ENCODE data around the gene PRKCH.
A peak's percentile ranks its signal among the peaks of the same experiment; 100 is the strongest.

PRKCH gene

GRCh38 chr14:61338457-61338856 is 17.1 kb downstream of the PRKCH start:
- H3K9me3 Mint-ChIP-seq: no peaks in the 10 kb centered on the region
- H3K27ac Mint-ChIP-seq: peak overlapping the region; percentile 98
- H3K4me1 Mint-ChIP-seq (ENCODE audit: low read depth): peaks cover 96% of the 10 kb centered on the region
- peak overlapping the region; percentile 61 for H3K4me3 Mint-ChIP-seq
- no peaks in the 10 kb centered on the region for H3K27me3 Mint-ChIP-seq
- peaks cover 42% of the 10 kb centered on the region for H3K36me3 Mint-ChIP-seq (ENCODE audit: low read depth)

GRCh38 chr14:61341275-61342206 is 20.2 kb downstream of the PRKCH start:
- Mint-ChIP-seq H3K4me1 (ENCODE audit: low read depth) (peaks cover 98% of the 10 kb centered on the region), H3K9me3 (no peaks in the 10 kb centered on the region), H3K4me3 (peak overlapping the region; percentile 89), H3K27me3 (no peaks in the 10 kb centered on the region), H3K27ac (peak overlapping the region; percentile 99), H3K36me3 (ENCODE audit: low read depth) (peaks cover 46% of the 10 kb centered on the region)

GRCh38 chr14:61342486-61342885 is 21.1 kb downstream of the PRKCH start:
- H3K4me3 Mint-ChIP-seq: peak overlapping the region; percentile 89
- H3K36me3 Mint-ChIP-seq (ENCODE audit: low read depth): peaks cover 55% of the 10 kb centered on the region
- H3K4me1 Mint-ChIP-seq (ENCODE audit: low read depth): peaks cover 99% of the 10 kb centered on the region
- H3K27me3 Mint-ChIP-seq: no peaks in the 10 kb centered on the region
- peak overlapping the region; percentile 99 for H3K27ac Mint-ChIP-seq
- no peaks in the 10 kb centered on the region for H3K9me3 Mint-ChIP-seq

GRCh38 chr14:61342932-61343331 is 21.6 kb downstream of the PRKCH start:
- peaks cover 99% of the 10 kb centered on the region for H3K4me1 Mint-ChIP-seq (ENCODE audit: low read depth)
- peak overlapping the region; percentile 99 for H3K27ac Mint-ChIP-seq
- H3K9me3 Mint-ChIP-seq: no peaks in the 10 kb centered on the region
- H3K4me3 Mint-ChIP-seq: peak overlapping the region; percentile 89
- peaks cover 58% of the 10 kb centered on the region for H3K36me3 Mint-ChIP-seq (ENCODE audit: low read depth)
- no peaks in the 10 kb centered on the region for H3K27me3 Mint-ChIP-seq

- Mint-ChIP-seq H3K4me1 (ENCODE audit: low read depth) (peaks cover 99% of the 10 kb centered on the region), H3K9me3 (no peaks in the 10 kb centered on the region), H3K27ac (peak overlapping the region; percentile 99), H3K36me3 (ENCODE audit: low read depth) (peaks cover 64% of the 10 kb centered on the region), H3K4me3 (peak overlapping the region; percentile 89), H3K27me3 (no peaks in the 10 kb centered on the region)
Observed at GRCh38 chr14:61343471-61343870, 22.1 kb downstream of the PRKCH start.

- H3K36me3 Mint-ChIP-seq (ENCODE audit: low read depth): peaks cover 65% of the 10 kb centered on the region
- no peaks in the 10 kb centered on the region for H3K27me3 Mint-ChIP-seq
- peak overlapping the region; percentile 99 for H3K27ac Mint-ChIP-seq
- peak overlapping the region; percentile 89 for H3K4me3 Mint-ChIP-seq
- peaks cover 99% of the 10 kb centered on the region for H3K4me1 Mint-ChIP-seq (ENCODE audit: low read depth)
- H3K9me3 Mint-ChIP-seq: peaks cover 5% of the 10 kb centered on the region
Observed at GRCh38 chr14:61343991-61344405, 22.6 kb downstream of the PRKCH start.

- Mint-ChIP-seq H3K4me1 (ENCODE audit: low read depth) (peaks cover 100% of the 10 kb centered on the region), H3K27me3 (no peaks in the 10 kb centered on the region), H3K36me3 (ENCODE audit: low read depth) (peaks cover 67% of the 10 kb centered on the region), H3K27ac (peak overlapping the region; percentile 99), H3K4me3 (peak overlapping the region; percentile 89), H3K9me3 (peaks cover 8% of the 10 kb centered on the region)
Observed at GRCh38 chr14:61344437-61345150, 23.2 kb downstream of the PRKCH start.

- H3K9me3 Mint-ChIP-seq: peaks cover 8% of the 10 kb centered on the region
- H3K36me3 Mint-ChIP-seq (ENCODE audit: low read depth): peaks cover 63% of the 10 kb centered on the region
- H3K27ac Mint-ChIP-seq: peak overlapping the region; percentile 99
- peak overlapping the region; percentile 89 for H3K4me3 Mint-ChIP-seq
- H3K27me3 Mint-ChIP-seq: no peaks in the 10 kb centered on the region
- H3K4me1 Mint-ChIP-seq (ENCODE audit: low read depth): peaks cover 100% of the 10 kb centered on the region
Observed at GRCh38 chr14:61345151-61345482, 23.7 kb downstream of the PRKCH start.

- H3K36me3 Mint-ChIP-seq (ENCODE audit: low read depth): peaks cover 52% of the 10 kb centered on the region
- H3K27ac Mint-ChIP-seq: peak overlapping the region; percentile 99
- peaks cover 100% of the 10 kb centered on the region for H3K4me1 Mint-ChIP-seq (ENCODE audit: low read depth)
- peaks cover 8% of the 10 kb centered on the region for H3K9me3 Mint-ChIP-seq
- H3K27me3 Mint-ChIP-seq: no peaks in the 10 kb centered on the region
- peak overlapping the region; percentile 89 for H3K4me3 Mint-ChIP-seq
Observed at GRCh38 chr14:61346221-61346620, 24.8 kb downstream of the PRKCH start.

- Mint-ChIP-seq H3K27ac (peak overlapping the region; percentile 99), H3K36me3 (ENCODE audit: low read depth) (peaks cover 49% of the 10 kb centered on the region), H3K27me3 (no peaks in the 10 kb centered on the region), H3K9me3 (peaks cover 8% of the 10 kb centered on the region), H3K4me1 (ENCODE audit: low read depth) (peaks cover 100% of the 10 kb centered on the region), H3K4me3 (peak overlapping the region; percentile 89)
Observed at GRCh38 chr14:61346793-61347192, 25.4 kb downstream of the PRKCH start.

GRCh38 chr14:61347826-61348443 is 26.6 kb downstream of the PRKCH start:
- peak overlapping the region; percentile 99 for H3K27ac Mint-ChIP-seq
- H3K9me3 Mint-ChIP-seq: peaks cover 8% of the 10 kb centered on the region
- H3K4me1 Mint-ChIP-seq (ENCODE audit: low read depth): peaks cover 100% of the 10 kb centered on the region

GRCh38 chr14:61350427-61351270 is 29.3 kb downstream of the PRKCH start:
- H3K4me3 Mint-ChIP-seq: peak overlapping the region; percentile 62

More at GRCh38 chr14:61347826-61348443, 26.6 kb downstream of the PRKCH start:
- Mint-ChIP-seq H3K36me3 (ENCODE audit: low read depth) (peaks cover 57% of the 10 kb centered on the region), H3K4me3 (peak overlapping the region; percentile 89), H3K27me3 (no peaks in the 10 kb centered on the region)

GRCh38 chr14:61351477-61351876 is 30.1 kb downstream of the PRKCH start:
- Mint-ChIP-seq H3K4me1 (ENCODE audit: low read depth) (peaks cover 100% of the 10 kb centered on the region), H3K27ac (peak overlapping the region; percentile 99), H3K4me3 (peak overlapping the region; percentile 62), H3K27me3 (no peaks in the 10 kb centered on the region), H3K36me3 (ENCODE audit: low read depth) (peaks cover 52% of the 10 kb centered on the region), H3K9me3 (peaks cover 8% of the 10 kb centered on the region)

More at GRCh38 chr14:61350427-61351270, 29.3 kb downstream of the PRKCH start:
- H3K36me3 Mint-ChIP-seq (ENCODE audit: low read depth): peaks cover 50% of the 10 kb centered on the region
- peaks cover 8% of the 10 kb centered on the region for H3K9me3 Mint-ChIP-seq
- H3K27me3 Mint-ChIP-seq: no peaks in the 10 kb centered on the region
- peak overlapping the region; percentile 99 for H3K27ac Mint-ChIP-seq
- peaks cover 100% of the 10 kb centered on the region for H3K4me1 Mint-ChIP-seq (ENCODE audit: low read depth)

GRCh38 chr14:61355892-61356325 is 34.5 kb downstream of the PRKCH start:
- Mint-ChIP-seq H3K9me3 (no peaks in the 10 kb centered on the region), H3K4me1 (ENCODE audit: low read depth) (peaks cover 100% of the 10 kb centered on the region), H3K27ac (peak overlapping the region; percentile 94), H3K4me3 (peak overlapping the region; percentile 72), H3K36me3 (ENCODE audit: low read depth) (peaks cover 63% of the 10 kb centered on the region), H3K27me3 (no peaks in the 10 kb centered on the region)
